Measurements from ENCODE around the gene SLC6A18.

- TF ChIP-seq POLR2AphosphoS5 (IDR thresholded peaks at IDR 0.05; ENCODE audit: low read depth, low read length) (no peak), TAF1 (IDR thresholded peaks at IDR 0.05; ENCODE audit: borderline replicate concordance, insufficient read depth, low read length) (no peak), SIN3A (IDR thresholded peaks at IDR 0.05; ENCODE audit: borderline replicate concordance, insufficient read depth, low read length) (no peak), REST (IDR thresholded peaks at IDR 0.05; ENCODE audit: insufficient read depth in 1 of 2, low read depth in 2 of 2, low read length in 2 of 2) (no peak), FOXP2 (optimal IDR thresholded peaks at IDR 0.05; ENCODE audit: borderline replicate concordance, extremely low read depth, extremely low read length, insufficient read depth) (no peak)
These were observed 28.6 kb upstream of the SLC6A18 start for GRCh38 chr5:1196562-1196961.

Data from PFSK-1 (cell line).